ENCODE results near the gene UGT2A1. TPM values are rescaled to one million over a fixed set of nuclear protein-coding genes. Genes with fewer than 3 reads are reported as not detected.

UGT2A1 gene
- total RNA-seq (2022) (not detected in 2 replicates), Bru-seq, nascent RNA (not detected), BruChase-seq, experiment 1, labeled RNA remaining after a 6-hour chase (percentile 6 among the genes with signal in this experiment), BruChase-seq, experiment 2, labeled RNA remaining after a 2-hour chase (percentile 12 among the genes with signal in this experiment)
- long read RNA-seq, result 0 reads

GRCh38 chr4:69653147-69653546 is at the start of gene UGT2A1:
TSS of gene UGT2A1 (minus strand) at chr4:69653247. CDS start at chr4:69647644, 5,603 bp downstream.
- Mint-ChIP-seq H3K4me3 (ENCODE audit: unreplicated experiment) (no peak within 1 kb of the TSS), H3K4me1 (ENCODE audit: insufficient read depth, unreplicated experiment) (peaks cover 11% of the 10 kb centered on the region), H3K36me3 (ENCODE audit: insufficient read depth, unreplicated experiment) (no peaks in the 10 kb centered on the region), H3K9me3 (ENCODE audit: unreplicated experiment) (no peaks in the 10 kb centered on the region), H3K27ac (ENCODE audit: low read depth, unreplicated experiment) (no peak within 1 kb of the TSS), H3K27me3 (ENCODE audit: insufficient read depth, unreplicated experiment) (no peaks in the 10 kb centered on the region)
- intact Hi-C loops (cut with micrococcal nuclease), result no loop called here
- CTCF ChIA-PET, result no interaction called here
- DNase-seq (ENCODE audit: unreplicated experiment), result no peak
- BruUV-seq (replicated peaks), result no TSS peak
- POLR2A ChIA-PET, result no interaction called here
- TF ChIP-seq CTCF (IDR thresholded peaks at IDR 0.05; ENCODE audit: unreplicated experiment), result no peak

- Mint-ChIP-seq H3K9me3 (ENCODE audit: unreplicated experiment) (no peaks in the 10 kb centered on the region), H3K4me3 (ENCODE audit: unreplicated experiment) (no peak overlapping the region), H3K27me3 (ENCODE audit: insufficient read depth, unreplicated experiment) (no peaks in the 10 kb centered on the region), H3K36me3 (ENCODE audit: insufficient read depth, unreplicated experiment) (no peaks in the 10 kb centered on the region), H3K27ac (ENCODE audit: low read depth, unreplicated experiment) (peak overlapping the region; percentile 14), H3K4me1 (ENCODE audit: insufficient read depth, unreplicated experiment) (peaks cover 9% of the 10 kb centered on the region)
- DNase-seq (ENCODE audit: unreplicated experiment), result no peak
- intact Hi-C loops (cut with micrococcal nuclease), result no loop called here
- no TSS peak for BruUV-seq (replicated peaks)
- POLR2A ChIA-PET, result interaction anchor here (1.0 kb wide), 1 partner anchor 154 kb away, joined by 5 read pairs; no protein-coding TSS in a partner anchor
- TF ChIP-seq CTCF (IDR thresholded peaks at IDR 0.05; ENCODE audit: unreplicated experiment), result no peak
- CTCF ChIA-PET, result no interaction called here
Measured at GRCh38 chr4:69702201-69702600, 49.2 kb upstream of the UGT2A1 start.

- no TSS peak for BruUV-seq (replicated peaks)
- Mint-ChIP-seq H3K27ac (ENCODE audit: low read depth, unreplicated experiment) (no peak overlapping the region), H3K36me3 (ENCODE audit: insufficient read depth, unreplicated experiment) (no peaks in the 10 kb centered on the region)
Measured at GRCh38 chr4:69701696-69702095, 48.6 kb upstream of the UGT2A1 start.

More at GRCh38 chr4:69701696-69702095, 48.6 kb upstream of the UGT2A1 start:
- Mint-ChIP-seq H3K4me3 (ENCODE audit: unreplicated experiment) (no peak overlapping the region), H3K9me3 (ENCODE audit: unreplicated experiment) (no peaks in the 10 kb centered on the region), H3K4me1 (ENCODE audit: insufficient read depth, unreplicated experiment) (peaks cover 6% of the 10 kb centered on the region), H3K27me3 (ENCODE audit: insufficient read depth, unreplicated experiment) (no peaks in the 10 kb centered on the region)
- CTCF ChIA-PET, result interaction anchor here (2.7 to 4.2 kb wide), 2 partner anchors 122 to 179 kb away, joined by 11 to 36 read pairs; no protein-coding TSS in a partner anchor
- no peak for DNase-seq (ENCODE audit: unreplicated experiment)
- intact Hi-C loops (cut with micrococcal nuclease), result no loop called here
- no peak for TF ChIP-seq CTCF (IDR thresholded peaks at IDR 0.05; ENCODE audit: unreplicated experiment)
- POLR2A ChIA-PET, result interaction anchor here (0.7 kb wide), 1 partner anchor 12 kb away, joined by 3 read pairs; no protein-coding TSS in a partner anchor

All from MCF 10A (cell line).